ENCODE data around the gene IGIP.

IGIP gene

GRCh38 chr5:140106101-140106500 lies 19.6 kb upstream of the IGIP start:
- no peak for TF ChIP-seq CSRNP3 (CRISPR knock-in tag; IDR thresholded peaks at IDR 0.05)
- no peak for TF ChIP-seq GLIS3 (CRISPR knock-in tag; IDR thresholded peaks at IDR 0.05)
- TF ChIP-seq POU6F1 (CRISPR knock-in tag; IDR thresholded peaks at IDR 0.05; ENCODE audit: borderline replicate concordance, low read depth): no peak
- TF ChIP-seq ISL1 (CRISPR knock-in tag; IDR thresholded peaks at IDR 0.05): no peak
- no peak for TF ChIP-seq ZNF565 (CRISPR knock-in tag; conservative IDR thresholded peaks at IDR 0.05; ENCODE audit: low read depth)
- TF ChIP-seq TCF4 (CRISPR knock-in tag; IDR thresholded peaks at IDR 0.05; ENCODE audit: borderline replicate concordance): no peak
- TF ChIP-seq CSDC2 (CRISPR knock-in tag; IDR thresholded peaks at IDR 0.05): no peak
- TF ChIP-seq ZNF70 (CRISPR knock-in tag; IDR thresholded peaks at IDR 0.05): no peak
- TF ChIP-seq RARB (CRISPR knock-in tag; IDR thresholded peaks at IDR 0.05): no peak
- no peak for TF ChIP-seq ZFP30 (CRISPR knock-in tag; IDR thresholded peaks at IDR 0.05)
- TF ChIP-seq ZC3H10 (CRISPR knock-in tag; IDR thresholded peaks at IDR 0.05): no peak
- TF ChIP-seq ARNTL (CRISPR knock-in tag; IDR thresholded peaks at IDR 0.05; ENCODE audit: borderline replicate concordance, low read depth): no peak
- no peak for TF ChIP-seq BACH2 (CRISPR knock-in tag; IDR thresholded peaks at IDR 0.05; ENCODE audit: borderline replicate concordance)
- ATAC-seq: no peak

- no peak for ATAC-seq
- TF ChIP-seq TSHZ2 (CRISPR knock-in tag; IDR thresholded peaks at IDR 0.05) (no peak), ZNF565 (CRISPR knock-in tag; conservative IDR thresholded peaks at IDR 0.05; ENCODE audit: low read depth) (no peak), RARB (CRISPR knock-in tag; IDR thresholded peaks at IDR 0.05) (no peak), ZFP30 (CRISPR knock-in tag; IDR thresholded peaks at IDR 0.05) (no peak), PPARA (CRISPR knock-in tag; IDR thresholded peaks at IDR 0.05; ENCODE audit: borderline replicate concordance) (no peak), OSR1 (CRISPR knock-in tag; IDR thresholded peaks at IDR 0.05) (no peak), ARNTL (CRISPR knock-in tag; IDR thresholded peaks at IDR 0.05; ENCODE audit: borderline replicate concordance, low read depth) (no peak), ZNF8 (CRISPR knock-in tag; IDR thresholded peaks at IDR 0.05) (no peak), POU6F1 (CRISPR knock-in tag; IDR thresholded peaks at IDR 0.05; ENCODE audit: borderline replicate concordance, low read depth) (no peak), CSDC2 (CRISPR knock-in tag; IDR thresholded peaks at IDR 0.05) (no peak), ZFP3 (CRISPR knock-in tag; IDR thresholded peaks at IDR 0.05) (no peak), BACH2 (CRISPR knock-in tag; IDR thresholded peaks at IDR 0.05; ENCODE audit: borderline replicate concordance) (no peak), ISL1 (CRISPR knock-in tag; IDR thresholded peaks at IDR 0.05) (no peak), GLIS3 (CRISPR knock-in tag; IDR thresholded peaks at IDR 0.05) (no peak), PATZ1 (CRISPR knock-in tag; IDR thresholded peaks at IDR 0.05; ENCODE audit: borderline replicate concordance) (no peak)
Observed at GRCh38 chr5:140106805-140107311, 18.9 kb upstream of the IGIP start.
